Cardiac septum (tissue), 1 donor: ENCODE results near the gene CFAP97D2. TPM values are rescaled to one million over a fixed set of nuclear protein-coding genes. Genes with fewer than 3 reads are reported as not detected.
A peak's percentile ranks its signal among the peaks of the same experiment; 100 is the strongest.
"Not testable (repeated sequence)": the region's sequence is repeated elsewhere in the genome, so short reads cannot be mapped to it uniquely, and the experiment has no call there.

Experiments
- DNase-seq: peaks from one replicate; pipeline ENCODE4 v3.0.0-alpha.2; 2020; ENCODE audit warnings: low spot score
- intact Hi-C: fragments of 100-400 bp; cut with DNase I; formaldehyde crosslinking; loops from one replicate; pipeline ENCODE4 v1.14.0; 2022
- total RNA-seq: library from RNA; stranded (reverse); fragmentation: NEBNext Ultra II Directional; extraction: Animal tissue kit (Norgen Biotek cat#: 25700); gene quantifications from one replicate; pipeline ENCODE4 v1.2.1, GENCODE V29; 2021
- donor health status: DM: no; HTN: no; CAD: no.

The CFAP97D2 gene
- total RNA-seq, 1 donor from 2014 or later, result not detected

- no peak for DNase-seq
- intact Hi-C loops, result no loop called here
These were observed 36.2 kb upstream of the CFAP97D2 start for GRCh38 chr13:114142640-114143490.

- peak; percentile 70 for DNase-seq
- intact Hi-C loops, result no loop called here
These were observed 35.1 kb upstream of the CFAP97D2 start for GRCh38 chr13:114143806-114144605.

DNA sequence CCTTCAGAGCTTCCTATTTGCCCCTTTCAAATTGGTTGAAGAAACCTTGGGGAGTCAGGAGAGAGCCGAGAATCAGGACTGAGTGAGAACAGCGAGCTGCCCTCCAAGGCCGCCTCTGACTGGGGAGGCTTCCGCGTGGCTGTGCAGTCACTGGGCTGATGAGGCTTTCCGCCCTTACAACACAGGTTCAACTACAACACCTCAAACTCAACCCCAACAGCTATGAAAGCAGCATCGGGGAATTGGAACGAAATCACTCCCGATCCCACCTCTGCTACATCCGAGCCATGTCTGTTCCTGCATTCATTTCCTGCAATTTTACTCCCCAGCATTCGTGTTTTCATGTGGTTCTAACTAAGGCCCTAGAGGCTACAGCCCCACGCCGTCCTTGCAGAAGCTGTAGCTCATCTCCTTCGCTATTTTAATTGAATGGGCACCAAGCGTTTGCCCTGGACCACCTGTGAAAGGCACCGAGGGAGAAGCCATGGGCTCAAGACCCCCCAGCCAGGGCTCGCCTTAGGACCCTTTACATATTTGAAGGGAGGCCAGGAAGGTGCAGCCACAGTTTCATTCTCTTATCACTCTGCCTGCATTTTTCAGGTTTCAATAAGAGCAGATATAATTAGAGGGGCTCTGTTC, 34.3 kb upstream of the CFAP97D2 start:
- DNase-seq, result peak; percentile 43
- intact Hi-C loops, result no loop called here

GRCh38 chr13:114145256-114145655, 33.8 kb upstream of the CFAP97D2 start:
- peak; percentile 50 for DNase-seq
- intact Hi-C loops, result no loop called here

- DNase-seq, result no peak
- intact Hi-C loops, result no loop called here
These were observed 33.3 kb upstream of the CFAP97D2 start for GRCh38 chr13:114145722-114146121.

DNA sequence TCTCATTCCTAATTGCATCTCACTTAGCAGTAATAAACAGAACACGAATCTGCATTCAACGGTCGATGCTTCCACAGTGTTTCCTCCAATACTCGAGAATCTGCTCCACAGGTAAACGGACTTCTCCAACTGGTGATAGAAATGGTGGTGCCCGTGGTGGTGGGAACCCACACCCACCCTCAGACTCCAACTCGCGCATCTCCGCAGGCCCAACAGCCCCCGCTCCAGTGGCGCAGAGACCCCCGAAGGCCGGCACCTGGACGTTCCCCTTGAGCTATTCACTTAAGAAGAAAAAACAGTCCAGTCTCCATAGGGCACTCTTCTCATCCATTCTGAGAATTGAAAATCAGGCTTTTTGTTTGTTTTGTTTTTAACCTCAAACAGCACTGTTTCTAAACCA, 32.9 kb upstream of the CFAP97D2 start:
- intact Hi-C loops, result no loop called here
- no peak for DNase-seq

GRCh38 chr13:114146629-114147028, 32.4 kb upstream of the CFAP97D2 start:
- intact Hi-C loops, result no loop called here

DNA sequence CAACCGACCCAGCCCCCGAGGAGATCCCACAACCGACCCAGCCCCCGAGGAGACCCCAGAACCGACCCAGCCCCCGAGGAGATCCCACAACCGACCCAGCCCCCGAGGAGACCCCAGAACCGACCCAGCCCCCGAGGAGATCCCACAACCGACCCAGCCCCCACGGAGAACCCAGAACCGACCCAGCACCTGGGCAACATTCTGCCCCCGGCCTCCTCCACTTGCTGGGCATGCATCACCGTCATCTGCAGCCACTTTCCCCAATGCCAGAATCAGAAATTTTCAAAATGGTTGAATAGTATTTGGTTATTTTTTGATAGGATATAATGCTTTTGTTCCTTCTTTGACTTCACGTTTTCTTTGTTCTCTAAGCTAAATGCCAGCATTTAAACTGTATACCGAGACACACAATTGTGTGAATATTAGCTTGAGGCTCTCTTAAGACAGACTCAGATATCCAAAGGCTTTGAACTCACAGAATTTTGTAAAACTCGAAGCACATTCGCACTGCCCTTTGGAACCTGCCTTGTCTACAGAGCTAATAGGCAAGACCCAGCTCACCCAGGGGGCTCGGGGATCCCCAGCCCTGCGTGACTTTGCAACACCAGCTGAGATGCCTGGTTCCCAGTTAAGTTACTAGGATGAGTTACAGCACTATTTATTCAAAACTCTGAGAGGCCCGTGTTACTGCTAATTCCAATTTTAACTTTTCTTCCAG, 31.1 kb upstream of the CFAP97D2 start:
- intact Hi-C loops, result no loop called here
- DNase-seq, result peak; percentile 53

More at GRCh38 chr13:114146629-114147028, 32.4 kb upstream of the CFAP97D2 start:
- peak; percentile 56 for DNase-seq

DNA sequence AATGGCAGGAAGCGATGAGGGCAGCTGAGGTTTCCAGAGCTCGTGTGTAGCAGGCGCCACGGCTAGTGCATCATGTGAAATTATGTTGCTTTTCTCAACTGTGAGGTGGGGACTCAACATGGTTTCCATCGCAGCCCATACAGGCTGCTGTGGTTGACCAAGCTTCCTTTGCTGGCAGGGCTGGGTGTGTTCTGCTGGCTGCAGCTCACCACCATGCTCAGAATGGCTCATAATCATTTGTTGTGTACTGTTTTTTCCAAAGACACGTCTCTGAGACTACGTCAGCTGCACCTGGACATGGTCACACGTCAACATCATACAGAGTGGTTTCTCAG, 30.6 kb upstream of the CFAP97D2 start:
- intact Hi-C loops, result no loop called here
- peak; percentile 68 for DNase-seq

- intact Hi-C loops, DNase-seq: not testable (repeated sequence)
These were observed 30.2 kb upstream of the CFAP97D2 start for GRCh38 chr13:114148886-114149285.

DNA sequence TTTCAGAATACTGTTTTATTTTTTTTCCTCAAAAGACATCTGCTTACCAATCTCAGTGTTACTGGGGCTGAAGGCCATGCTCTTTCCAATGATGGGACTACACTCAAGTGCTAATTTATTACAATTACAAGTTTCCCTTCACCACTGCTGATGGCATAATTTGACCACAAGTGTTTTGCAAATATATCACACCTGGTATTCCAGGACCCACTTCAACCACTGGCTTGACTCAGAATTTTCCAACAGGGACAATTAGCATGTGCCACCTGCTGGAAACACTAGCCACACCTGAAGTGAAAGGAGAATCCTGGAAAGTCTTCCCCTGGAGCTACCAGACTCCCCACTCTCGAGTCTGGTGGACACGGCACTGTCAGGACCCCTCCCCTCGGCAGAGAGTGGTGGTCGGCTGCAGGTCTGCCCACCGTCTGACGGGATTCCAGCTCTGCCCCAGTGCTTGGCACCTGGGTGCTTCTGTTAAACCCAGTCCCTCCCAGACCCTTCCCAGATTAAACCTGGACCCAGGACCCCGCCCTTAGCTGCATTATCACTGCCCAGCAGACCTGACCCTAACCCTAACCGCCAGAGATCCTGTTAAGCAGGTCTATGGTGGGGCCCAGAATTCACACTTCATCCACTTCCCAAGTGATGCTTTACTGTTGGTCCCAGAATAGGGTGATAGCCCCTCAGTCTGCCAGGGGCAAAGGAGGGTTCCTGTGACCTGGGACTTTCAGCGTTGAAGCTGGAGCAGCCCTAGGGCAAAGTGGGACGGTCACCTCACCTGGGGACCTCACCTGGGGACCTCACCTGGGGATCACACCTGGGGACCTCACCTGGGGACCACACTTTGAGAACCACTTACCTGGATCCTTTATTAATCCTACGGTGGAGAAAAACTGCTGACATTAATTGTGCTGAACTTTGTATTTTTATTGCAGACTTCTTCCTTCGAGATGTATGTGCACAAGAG, 29.0 kb upstream of the CFAP97D2 start:
- intact Hi-C loops, result no loop called here
- peak; percentile 66 for DNase-seq

GRCh38 chr13:114151031-114151430, 28.0 kb upstream of the CFAP97D2 start:
- intact Hi-C loops, result no loop called here
- peak; percentile 43 for DNase-seq

- intact Hi-C loops, result no loop called here
- DNase-seq, result peak; percentile 71
These were observed 27.3 kb upstream of the CFAP97D2 start for GRCh38 chr13:114151565-114152284.

DNA sequence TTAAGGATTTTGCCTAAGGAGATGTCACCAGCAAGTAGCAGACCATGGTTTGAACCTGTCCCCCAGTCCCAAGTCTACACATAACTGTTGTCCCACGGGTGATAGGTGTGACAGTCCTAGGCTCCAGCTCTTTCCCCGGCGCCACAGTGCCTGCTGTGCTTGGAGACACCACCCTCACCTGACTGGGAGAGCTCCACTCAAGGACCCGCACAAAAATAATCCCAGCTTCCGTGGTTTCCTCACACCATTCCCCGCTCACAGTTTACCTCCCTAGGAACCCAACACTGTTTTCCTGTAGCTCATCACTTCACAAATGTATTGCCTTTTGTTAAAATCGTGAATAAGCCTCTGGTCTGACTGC, 26.8 kb upstream of the CFAP97D2 start:
- DNase-seq, result peak; percentile 58
- intact Hi-C loops, result no loop called here

- intact Hi-C loops, result no loop called here
- DNase-seq, result no peak
These were observed 26.2 kb upstream of the CFAP97D2 start for GRCh38 chr13:114152831-114153371.

DNA sequence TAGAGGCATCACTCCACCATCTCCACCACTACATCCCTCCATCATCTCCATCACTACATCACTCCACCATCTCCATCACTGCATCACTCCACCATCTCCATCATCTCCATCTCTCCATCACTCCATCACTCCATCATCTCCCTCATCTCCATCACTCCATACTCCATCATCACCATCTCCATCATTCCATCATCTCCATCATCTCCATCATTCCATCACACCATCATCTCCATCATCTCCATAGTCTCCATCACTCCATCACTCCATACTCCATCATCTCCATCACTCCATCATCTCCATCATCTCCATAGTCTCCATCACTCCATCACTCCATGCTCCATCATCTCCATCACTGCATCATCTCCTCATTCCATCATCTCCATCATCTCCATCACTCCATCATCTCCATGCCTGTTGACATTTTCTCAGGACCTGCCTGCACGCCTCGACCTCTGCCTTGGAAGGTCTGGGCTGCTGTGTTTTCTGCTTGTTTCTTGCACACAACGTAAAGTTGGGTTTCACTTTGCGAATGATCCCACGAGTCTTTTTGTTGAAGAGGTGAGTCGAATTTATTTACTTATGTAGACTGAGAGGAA, 25.5 kb upstream of the CFAP97D2 start:
- intact Hi-C loops, result no loop called here
- no peak for DNase-seq

DNA sequence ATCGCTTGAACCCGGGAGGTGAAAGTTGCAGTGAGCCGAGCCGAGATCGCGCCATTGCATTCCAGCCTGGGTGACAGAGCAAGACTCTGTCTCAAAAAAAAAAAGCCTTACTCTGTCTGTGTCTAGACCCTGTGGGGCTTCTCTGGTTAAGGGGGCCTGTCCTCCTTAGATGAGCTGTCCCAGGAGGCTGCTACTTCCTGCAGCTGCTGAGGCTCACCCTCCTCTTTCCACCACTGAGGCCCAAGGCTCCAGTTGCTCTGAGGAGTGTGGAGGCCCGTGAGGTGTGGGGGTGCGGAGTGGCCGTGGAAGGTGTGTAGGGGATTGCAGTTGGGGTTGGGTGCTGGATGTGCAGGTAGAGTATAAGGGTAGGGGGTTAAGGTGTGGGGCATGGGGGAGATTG, 24.6 kb upstream of the CFAP97D2 start:
- intact Hi-C loops, result no loop called here
- peak; percentile 57 for DNase-seq
